ENCODE results near the gene FNIP1. TPM values are rescaled to one million over a fixed set of nuclear protein-coding genes. Genes with fewer than 3 reads are reported as not detected.

FNIP1 gene
- polyA plus RNA-seq, 1 donor from 2014 or later: 18.1 TPM

DNA sequence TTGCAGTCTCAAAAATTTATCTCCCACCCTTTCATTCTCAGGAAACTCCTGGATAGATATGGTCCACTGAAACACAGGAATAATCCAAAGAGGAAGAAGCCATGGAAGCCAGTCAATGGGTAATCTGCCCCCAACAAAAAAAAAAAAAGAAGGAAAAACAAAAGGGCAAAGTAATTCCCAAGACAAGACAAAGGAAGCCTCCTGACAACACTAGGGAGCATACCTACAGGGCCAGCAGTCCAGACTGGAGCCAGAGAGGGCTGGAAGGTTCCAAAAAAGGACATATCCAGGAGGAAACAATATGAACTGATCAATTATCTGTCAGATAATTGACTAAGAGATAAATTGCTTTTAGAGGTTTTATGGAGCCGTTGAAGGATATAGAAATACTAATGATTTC, 12.9 kb downstream of the FNIP1 start:
- H3K79me2 ChIP-seq (replicated peaks; ENCODE audit: insufficient read depth, low read length): peaks cover 12% of the 10 kb centered on the region
- no peak overlapping the region for H3K4me2 ChIP-seq (ENCODE audit: low read length)
- H2AFZ ChIP-seq (ENCODE audit: low read depth, low read length): no peak overlapping the region
- H3K9ac ChIP-seq (ENCODE audit: low read length): no peak overlapping the region
- H3F3A ChIP-seq (ENCODE audit: insufficient read depth, low read length, poor library complexity, severe bottlenecking): no peaks in the 10 kb centered on the region
- H3K27me3 ChIP-seq (ENCODE audit: insufficient read depth, low read depth, low read length): no peaks in the 10 kb centered on the region
- no peak overlapping the region for H3K27ac ChIP-seq (ENCODE audit: low read length)
- no peaks in the 10 kb centered on the region for H3K36me3 ChIP-seq (ENCODE audit: insufficient read depth, low read length)
- no peaks in the 10 kb centered on the region for H3K9me3 ChIP-seq (ENCODE audit: low read length)
- H4K20me1 ChIP-seq (ENCODE audit: insufficient read depth): no peaks in the 10 kb centered on the region
- no peaks in the 10 kb centered on the region for H3K9me2 ChIP-seq (ENCODE audit: insufficient read depth, low read length)
- no peak overlapping the region for H3K4me3 ChIP-seq (ENCODE audit: low read length)
- TF ChIP-seq TAF1 (IDR thresholded peaks at IDR 0.05; ENCODE audit: low read depth) (no peak), SMC3 (conservative IDR thresholded peaks at IDR 0.05; ENCODE audit: poor library complexity) (no peak), RAD21 (conservative IDR thresholded peaks at IDR 0.05) (no peak), EZH2 (IDR thresholded peaks at IDR 0.05; ENCODE audit: borderline replicate concordance, insufficient read depth, low read length, poor library complexity, severe bottlenecking) (no peak), MXI1 (conservative IDR thresholded peaks at IDR 0.05; ENCODE audit: poor library complexity, severe bottlenecking) (no peak), POLR2AphosphoS5 (IDR thresholded peaks at IDR 0.05) (no peak), EP300 (conservative IDR thresholded peaks at IDR 0.05; ENCODE audit: poor library complexity, severe bottlenecking) (no peak)
- TF ChIP-seq, protein P1, sequence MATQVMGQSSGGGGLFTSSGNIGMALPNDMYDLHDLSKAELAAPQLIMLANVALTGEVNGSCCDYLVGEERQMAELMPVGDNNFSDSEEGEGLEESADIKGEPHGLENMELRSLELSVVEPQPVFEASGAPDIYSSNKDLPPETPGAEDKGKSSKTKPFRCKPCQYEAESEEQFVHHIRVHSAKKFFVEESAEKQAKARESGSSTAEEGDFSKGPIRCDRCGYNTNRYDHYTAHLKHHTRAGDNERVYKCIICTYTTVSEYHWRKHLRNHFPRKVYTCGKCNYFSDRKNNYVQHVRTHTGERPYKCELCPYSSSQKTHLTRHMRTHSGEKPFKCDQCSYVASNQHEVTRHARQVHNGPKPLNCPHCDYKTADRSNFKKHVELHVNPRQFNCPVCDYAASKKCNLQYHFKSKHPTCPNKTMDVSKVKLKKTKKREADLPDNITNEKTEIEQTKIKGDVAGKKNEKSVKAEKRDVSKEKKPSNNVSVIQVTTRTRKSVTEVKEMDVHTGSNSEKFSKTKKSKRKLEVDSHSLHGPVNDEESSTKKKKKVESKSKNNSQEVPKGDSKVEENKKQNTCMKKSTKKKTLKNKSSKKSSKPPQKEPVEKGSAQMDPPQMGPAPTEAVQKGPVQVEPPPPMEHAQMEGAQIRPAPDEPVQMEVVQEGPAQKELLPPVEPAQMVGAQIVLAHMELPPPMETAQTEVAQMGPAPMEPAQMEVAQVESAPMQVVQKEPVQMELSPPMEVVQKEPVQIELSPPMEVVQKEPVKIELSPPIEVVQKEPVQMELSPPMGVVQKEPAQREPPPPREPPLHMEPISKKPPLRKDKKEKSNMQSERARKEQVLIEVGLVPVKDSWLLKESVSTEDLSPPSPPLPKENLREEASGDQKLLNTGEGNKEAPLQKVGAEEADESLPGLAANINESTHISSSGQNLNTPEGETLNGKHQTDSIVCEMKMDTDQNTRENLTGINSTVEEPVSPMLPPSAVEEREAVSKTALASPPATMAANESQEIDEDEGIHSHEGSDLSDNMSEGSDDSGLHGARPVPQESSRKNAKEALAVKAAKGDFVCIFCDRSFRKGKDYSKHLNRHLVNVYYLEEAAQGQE (IDR thresholded peaks at IDR 0.05; ENCODE audit: borderline replicate concordance): no peak

DNA sequence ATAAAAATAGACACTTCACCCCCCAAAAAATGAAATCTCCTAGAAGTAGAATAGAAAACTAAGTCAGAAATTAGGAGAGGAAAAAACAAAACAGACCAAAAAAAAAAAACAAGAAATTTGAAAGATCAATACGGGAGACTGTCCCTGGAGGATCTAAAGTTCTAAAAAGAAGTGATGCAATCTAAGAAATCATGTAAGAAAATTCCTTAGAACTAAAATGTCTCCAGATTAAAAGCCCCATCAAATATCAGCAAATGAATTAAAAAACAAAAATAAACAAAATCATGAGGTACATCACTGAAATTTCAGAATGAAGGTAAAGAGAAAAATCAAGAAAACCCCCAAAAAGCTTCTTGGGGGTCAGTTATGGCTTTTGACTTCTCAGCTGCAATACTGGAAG, 13.5 kb downstream of the FNIP1 start:
- H3K36me3 ChIP-seq (ENCODE audit: insufficient read depth, low read length): no peaks in the 10 kb centered on the region
- H3K4me3 ChIP-seq (ENCODE audit: low read length): no peak overlapping the region
- H3K9me3 ChIP-seq (ENCODE audit: low read length): no peaks in the 10 kb centered on the region
- no peak overlapping the region for H3K9ac ChIP-seq (ENCODE audit: low read length)
- H3K9me2 ChIP-seq (ENCODE audit: insufficient read depth, low read length): no peaks in the 10 kb centered on the region
- H3K27me3 ChIP-seq (ENCODE audit: insufficient read depth, low read depth, low read length): no peaks in the 10 kb centered on the region
- H3K4me2 ChIP-seq (ENCODE audit: low read length): no peak overlapping the region
- H3K27ac ChIP-seq (ENCODE audit: low read length): no peak overlapping the region
- no peak for TF ChIP-seq MXI1 (conservative IDR thresholded peaks at IDR 0.05; ENCODE audit: poor library complexity, severe bottlenecking)
- no peak for TF ChIP-seq RAD21 (conservative IDR thresholded peaks at IDR 0.05)
- TF ChIP-seq SMC3 (conservative IDR thresholded peaks at IDR 0.05; ENCODE audit: poor library complexity): no peak
- TF ChIP-seq EP300 (conservative IDR thresholded peaks at IDR 0.05; ENCODE audit: poor library complexity, severe bottlenecking): no peak
- TF ChIP-seq TAF1 (IDR thresholded peaks at IDR 0.05; ENCODE audit: low read depth): no peak
- TF ChIP-seq POLR2AphosphoS5 (IDR thresholded peaks at IDR 0.05): no peak
- TF ChIP-seq, protein P1 (IDR thresholded peaks at IDR 0.05; ENCODE audit: borderline replicate concordance): no peak
- TF ChIP-seq EZH2 (IDR thresholded peaks at IDR 0.05; ENCODE audit: borderline replicate concordance, insufficient read depth, low read length, poor library complexity, severe bottlenecking): no peak
- TF ChIP-seq, protein P2, sequence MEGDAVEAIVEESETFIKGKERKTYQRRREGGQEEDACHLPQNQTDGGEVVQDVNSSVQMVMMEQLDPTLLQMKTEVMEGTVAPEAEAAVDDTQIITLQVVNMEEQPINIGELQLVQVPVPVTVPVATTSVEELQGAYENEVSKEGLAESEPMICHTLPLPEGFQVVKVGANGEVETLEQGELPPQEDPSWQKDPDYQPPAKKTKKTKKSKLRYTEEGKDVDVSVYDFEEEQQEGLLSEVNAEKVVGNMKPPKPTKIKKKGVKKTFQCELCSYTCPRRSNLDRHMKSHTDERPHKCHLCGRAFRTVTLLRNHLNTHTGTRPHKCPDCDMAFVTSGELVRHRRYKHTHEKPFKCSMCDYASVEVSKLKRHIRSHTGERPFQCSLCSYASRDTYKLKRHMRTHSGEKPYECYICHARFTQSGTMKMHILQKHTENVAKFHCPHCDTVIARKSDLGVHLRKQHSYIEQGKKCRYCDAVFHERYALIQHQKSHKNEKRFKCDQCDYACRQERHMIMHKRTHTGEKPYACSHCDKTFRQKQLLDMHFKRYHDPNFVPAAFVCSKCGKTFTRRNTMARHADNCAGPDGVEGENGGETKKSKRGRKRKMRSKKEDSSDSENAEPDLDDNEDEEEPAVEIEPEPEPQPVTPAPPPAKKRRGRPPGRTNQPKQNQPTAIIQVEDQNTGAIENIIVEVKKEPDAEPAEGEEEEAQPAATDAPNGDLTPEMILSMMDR (IDR thresholded peaks at IDR 0.05; ENCODE audit: poor library complexity, severe bottlenecking): no peak
- H4K20me1 ChIP-seq (ENCODE audit: insufficient read depth): no peaks in the 10 kb centered on the region
- H2AFZ ChIP-seq (ENCODE audit: low read depth, low read length): no peak overlapping the region
- no peaks in the 10 kb centered on the region for H3F3A ChIP-seq (ENCODE audit: insufficient read depth, low read length, poor library complexity, severe bottlenecking)
- peaks cover 9% of the 10 kb centered on the region for H3K79me2 ChIP-seq (replicated peaks; ENCODE audit: insufficient read depth, low read length)

Data from neural cell (in vitro differentiated cells).